Heart right ventricle (tissue), 16 donors: Measurements from ENCODE around the gene NALCN. TPM values are rescaled to one million over a fixed set of nuclear protein-coding genes. Genes with fewer than 3 reads are reported as not detected.

Source experiments
- ATAC-seq, 8 donors: fragments of 200-7000 bp; cut with Tn5 transposase; one replicate each; pipeline ENCODE4 v1.9.1; 2020; ENCODE audit warnings: mild to moderate bottlenecking in 8 of 8, moderate library complexity in 8 of 8, moderate number of reproducible peaks in 1 of 8
- DNase-seq, 2 donors: peaks; one replicate each; pipeline ENCODE4 v3.0.0-alpha.2; 2020
- H3K27ac ChIP-seq, 10 donors: fragments of 200-600 bp; sonication (generic) in 2 of 10; one replicate each; pipeline versions ENCODE4 v1.5.0 to v1.8.0; 2020 to 2022; ENCODE audit warnings: mild to moderate bottlenecking in 3 of 10
- H3K27me3 ChIP-seq, 7 donors: fragments of 200-600 bp; one replicate each; pipeline ENCODE4 v1.8.0; 2021 to 2022; ENCODE audit warnings: mild to moderate bottlenecking in 2 of 7
- H3K36me3 ChIP-seq, 9 donors: fragments of 200-600 bp; sonication (generic) in 1 of 9; one replicate each; pipeline versions ENCODE4 v1.5.0 to v1.8.0; 2020 to 2022; ENCODE audit warnings: mild to moderate bottlenecking in 2 of 9
- H3K4me1 ChIP-seq, 9 donors: fragments of 200-600 bp; sonication (generic) in 1 of 9; one replicate each; pipeline versions ENCODE4 v1.5.0 to v1.8.0; 2020 to 2022; ENCODE audit warnings: mild to moderate bottlenecking in 4 of 9
- H3K4me3 ChIP-seq, 10 donors: fragments of 200-600 bp; sonication (generic) in 2 of 10; one replicate each; pipeline versions ENCODE4 v1.5.0 to v1.8.0; 2020 to 2022; ENCODE audit warnings: mild to moderate bottlenecking in 7 of 10, moderate library complexity in 2 of 10
- H3K9me3 ChIP-seq, 11 donors: fragments of 200-600 bp in 10 of 11; sonication (generic) in 2 of 11; one replicate each; pipeline versions ENCODE4 v1.5.0 to v1.8.0; 2013 to 2022; ENCODE audit warnings: mild to moderate bottlenecking in 2 of 11, control low read depth in 1 of 11, moderate library complexity in 1 of 11
- WGBS, 2 donors: extraction: QIAGEN DNeasy Blood & Tissue Kit; methylation state at CpG; one replicate each; pipeline ENCODE4 v1.1.7; 2013; ENCODE audit warnings: inconsistent platforms in 1 of 2; 5-methylcytosine and 5-hydroxymethylcytosine counted together
- intact Hi-C, 10 donors: fragments of 100-400 bp; cut with DNase I; formaldehyde crosslinking; loops; one replicate each; pipeline versions ENCODE4 v1.11.1 to v1.14.2; 2022
- polyA plus RNA-seq, 2 donors: library from polyadenylated mRNA; stranded (reverse); fragments of 200-250 nt; gene quantifications; one replicate each; pipeline ENCODE4 v1.2.3, GENCODE V29; 2013
- total RNA-seq, 10 donors: library from RNA; stranded (reverse); fragmentation: NEBNext Ultra II Directional in 3 of 10; extraction: Animal tissue kit (Norgen Biotek cat#: 25700) in 3 of 10; gene quantifications; one replicate each; pipeline versions ENCODE4 v1.2.1 to v1.2.4, GENCODE V29; 2021 to 2023
- TF ChIP-seq, protein P1 (sequence below), 9 donors: fragments of 200-600 bp; sonication (generic) in 2 of 9; IDR thresholded peaks; one replicate each; pipeline versions ENCODE4 v1.5.0 to v1.8.0; 2021 to 2022; ENCODE audit warnings: antibody characterized with exemption in 9 of 9, mild to moderate bottlenecking in 5 of 9, moderate library complexity in 1 of 9
- donor health status: Arrhythmogenic right ventricular cardiomyopathy.
- donor health status: ischemic (EF 13 %, LVEDD 7.1; RV severe dilation, severe dysfunction).
- donor health status: healthy with polysubstance abuse.
- donor health status: DM: no; HTN: yes; CAD: no.
- donor health status: DM: no; HTN: no; CAD: no.
- donor health status: ischemic (EF 25% LVEDD 6.9; RV normal size, moderate dysfunction).
- donor health status: ischemic (EF 25% LVEDD 5.7; RV mildly dilated, moderate dysfunction).
- donor health status: healthy.
- donor health status: DM: yes; HTN: yes; CAD: no.
- donor health status: Ischemic cardiomyopathy.
- donor health status: ischemic (EF 35%, LVEDD 5.7; RV mildly dilated, moderate dysfunction).
- donor health status: nonischemic (EF 11% LVEDD 7.7; RV severe dilation, severe dysfunction).
- donor health status: DM: yes; HTN: yes; CAD: no.
- donor health status: PGD.
- donor health status: ischemic (EF 29% LVEDD 5.4; RV normal size, mild dysfunction).
- donor health status: nonischemic (EF 23%, LVEDD 6.1; RV moderate dilation, normal function).

Gene NALCN
- total and polyA plus RNA-seq, 12 donors, result 0.01 to 9.3 (median 7.8) TPM

DNA sequence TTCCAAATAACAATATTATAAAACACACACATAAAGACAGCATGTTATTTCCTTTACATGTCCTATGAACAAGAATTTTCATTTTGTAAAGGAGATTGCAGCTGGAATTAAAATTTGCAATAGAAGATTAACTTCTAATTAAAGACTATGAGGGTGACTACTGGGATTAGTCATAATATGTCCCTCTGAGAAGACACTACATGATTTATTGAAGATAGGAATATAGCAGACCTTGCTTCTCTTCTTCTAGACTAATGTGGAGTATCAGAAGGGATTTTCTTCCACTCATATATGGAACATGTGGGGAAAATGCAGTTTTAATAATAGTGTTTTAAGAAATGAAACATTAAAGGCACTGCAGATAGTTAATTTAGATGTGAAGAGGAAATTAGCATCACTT is 177.8 kb downstream of the NALCN start:
- H3K36me3 ChIP-seq, result no peaks in the 10 kb centered on the region
- DNase-seq, result no peak
- TF ChIP-seq, protein P1, sequence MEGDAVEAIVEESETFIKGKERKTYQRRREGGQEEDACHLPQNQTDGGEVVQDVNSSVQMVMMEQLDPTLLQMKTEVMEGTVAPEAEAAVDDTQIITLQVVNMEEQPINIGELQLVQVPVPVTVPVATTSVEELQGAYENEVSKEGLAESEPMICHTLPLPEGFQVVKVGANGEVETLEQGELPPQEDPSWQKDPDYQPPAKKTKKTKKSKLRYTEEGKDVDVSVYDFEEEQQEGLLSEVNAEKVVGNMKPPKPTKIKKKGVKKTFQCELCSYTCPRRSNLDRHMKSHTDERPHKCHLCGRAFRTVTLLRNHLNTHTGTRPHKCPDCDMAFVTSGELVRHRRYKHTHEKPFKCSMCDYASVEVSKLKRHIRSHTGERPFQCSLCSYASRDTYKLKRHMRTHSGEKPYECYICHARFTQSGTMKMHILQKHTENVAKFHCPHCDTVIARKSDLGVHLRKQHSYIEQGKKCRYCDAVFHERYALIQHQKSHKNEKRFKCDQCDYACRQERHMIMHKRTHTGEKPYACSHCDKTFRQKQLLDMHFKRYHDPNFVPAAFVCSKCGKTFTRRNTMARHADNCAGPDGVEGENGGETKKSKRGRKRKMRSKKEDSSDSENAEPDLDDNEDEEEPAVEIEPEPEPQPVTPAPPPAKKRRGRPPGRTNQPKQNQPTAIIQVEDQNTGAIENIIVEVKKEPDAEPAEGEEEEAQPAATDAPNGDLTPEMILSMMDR (IDR thresholded peaks at IDR 0.05), result no peak
- H3K27me3 ChIP-seq, result no peaks in the 10 kb centered on the region
- H3K27ac ChIP-seq, result no peak overlapping the region
- intact Hi-C loops, result loop anchor here in 1 of 10 donors (5.0 kb wide), 1 partner anchor 1076 kb away; no protein-coding TSS in a partner anchor
- no peak for ATAC-seq
- H3K9me3 ChIP-seq, result no peaks in the 10 kb centered on the region
- H3K4me1 ChIP-seq, result peaks cover 0 to 7% (median 0%) of the 10 kb centered on the region in 9 donors
- no peak overlapping the region for H3K4me3 ChIP-seq

DNA sequence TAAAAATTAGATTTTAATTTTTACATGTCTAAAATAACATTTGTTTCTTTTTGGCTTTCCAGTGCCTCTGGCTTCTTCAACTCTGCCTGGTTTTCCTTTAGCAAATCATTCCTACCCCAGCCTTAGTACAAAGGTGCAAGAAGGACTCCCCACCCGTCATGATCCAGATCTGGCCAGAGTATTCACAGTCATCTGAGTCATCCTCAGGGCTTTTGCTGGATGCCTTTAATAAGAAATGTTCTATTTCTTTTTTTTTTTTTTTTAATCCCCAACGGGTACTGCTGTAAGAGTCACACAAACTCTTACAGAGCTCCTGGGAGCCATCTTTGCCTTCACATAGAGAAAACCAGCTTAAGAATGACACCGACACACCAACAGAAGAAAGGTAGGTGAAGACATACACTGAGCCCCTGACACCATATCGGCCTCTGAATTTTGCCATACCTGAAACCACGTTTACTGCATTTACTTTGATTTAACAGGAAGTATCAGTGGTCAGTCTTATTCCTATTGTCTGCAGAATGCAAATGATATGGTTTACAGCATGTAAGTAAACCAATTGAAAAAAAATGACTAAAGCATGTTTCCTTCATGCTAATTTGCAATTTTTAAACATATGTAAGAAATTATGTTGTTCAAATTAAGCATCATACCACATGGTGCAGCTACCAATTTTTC is 184.4 kb downstream of the NALCN start:
- WGBS, 2 donors, result 74 to 80% methylated on average over 5 of the region's 5 CpGs
- TF ChIP-seq, protein P1 (IDR thresholded peaks at IDR 0.05), result no peak
- Histone ChIP-seq H3K36me3 (peaks cover 0 to 6% (median 0%) of the 10 kb centered on the region in 9 donors), H3K4me1 (no peaks in the 10 kb centered on the region), H3K4me3 (no peak overlapping the region), H3K27me3 (no peaks in the 10 kb centered on the region), H3K9me3 (no peaks in the 10 kb centered on the region), H3K27ac (no peak overlapping the region)
- DNase-seq, result no peak
- intact Hi-C loops, result no loop called here
- ATAC-seq, result no peak

- 78% methylated on average over 6 of the region's 6 CpGs for WGBS, 2 donors
Observed at GRCh38 chr13:101230271-101230890, 185.9 kb downstream of the NALCN start.

GRCh38 chr13:101219609-101220265 is 196.6 kb downstream of the NALCN start:
- DNase-seq (no peak), ATAC-seq (no peak)
- Histone ChIP-seq H3K4me3 (no peak overlapping the region), H3K27me3 (no peaks in the 10 kb centered on the region), H3K9me3 (peaks cover 0 to 4% (median 0%) of the 10 kb centered on the region in 11 donors), H3K36me3 (no peaks in the 10 kb centered on the region), H3K27ac (no peak overlapping the region), H3K4me1 (no peaks in the 10 kb centered on the region)
- WGBS, 2 donors, result 72 to 86% methylated on average over 2 of the region's 2 CpGs
- intact Hi-C loops, result no loop called here
- TF ChIP-seq, protein P1 (IDR thresholded peaks at IDR 0.05), result no peak

More at GRCh38 chr13:101230271-101230890, 185.9 kb downstream of the NALCN start:
- TF ChIP-seq, protein P1 (IDR thresholded peaks at IDR 0.05), result no peak
- no peak for ATAC-seq
- DNase-seq, result no peak
- Histone ChIP-seq H3K27ac (no peak overlapping the region), H3K27me3 (no peaks in the 10 kb centered on the region), H3K4me3 (no peak overlapping the region), H3K4me1 (no peaks in the 10 kb centered on the region), H3K9me3 (no peaks in the 10 kb centered on the region), H3K36me3 (peaks cover 0 to 6% (median 0%) of the 10 kb centered on the region in 9 donors)
- intact Hi-C loops, result no loop called here
